Calu3 (cell line): ENCODE data around the gene ZNF581. TPM values are rescaled to one million over a fixed set of nuclear protein-coding genes. Genes with fewer than 3 reads are reported as not detected.

ENCODE experiments used
- BruUV-seq: library from RNA; stranded (reverse); fragments of 400-500 nt; replicated peaks from 2 replicates; lab custom pipeline; 2021; lab: Mats Ljungman, UMichigan
- CTCF ChIA-PET: fragments of 300-600 bp; sonication (Branson Sonifier 250); formaldehyde crosslinking; loops from one replicate; lab custom pipeline; 2022; ENCODE audit warnings: antibody characterized with exemption; lab: Charles Lee
- DNase-seq: peaks from one replicate; pipeline ENCODE4 v3.0.0; 2022
- H3K27ac Mint-ChIP-seq: one replicate; pipeline ENCODE4 v1.8.0; 2022; ENCODE audit warnings: mixed read lengths; ENCODE audit not compliant: unreplicated experiment
- H3K27me3 Mint-ChIP-seq: one replicate; pipeline ENCODE4 v1.8.0; 2022; ENCODE audit warnings: mixed read lengths; ENCODE audit not compliant: unreplicated experiment
- H3K36me3 Mint-ChIP-seq: one replicate; pipeline ENCODE4 v1.8.0; 2022; ENCODE audit warnings: mild to moderate bottlenecking, moderate library complexity, mixed read lengths; ENCODE audit not compliant: insufficient read depth, unreplicated experiment
- H3K4me1 Mint-ChIP-seq: one replicate; pipeline ENCODE4 v1.8.0; 2022; ENCODE audit warnings: mild to moderate bottlenecking, low read depth, mixed read lengths; ENCODE audit not compliant: unreplicated experiment
- H3K4me3 Mint-ChIP-seq: one replicate; pipeline ENCODE4 v1.8.0; 2022; ENCODE audit warnings: mild to moderate bottlenecking, low read depth, moderate library complexity, mixed read lengths; ENCODE audit not compliant: unreplicated experiment
- H3K9me3 Mint-ChIP-seq: one replicate; pipeline ENCODE4 v1.8.0; 2022; ENCODE audit warnings: low read depth, mixed read lengths; ENCODE audit not compliant: unreplicated experiment
- intact Hi-C: fragments of 100-400 bp; cut with micrococcal nuclease; formaldehyde crosslinking; loops from one replicate; pipeline ENCODE4 v1.10.0; 2022; ENCODE audit not compliant: unreplicated experiment
- total RNA-seq: library from RNA; stranded (reverse); gene quantifications from 2 replicates; pipeline ENCODE4 v1.2.3, GENCODE V29; 2022
- TF ChIP-seq, protein P1 (sequence below): fragments of 200-600 bp; IDR thresholded peaks from one replicate; pipeline ENCODE4 v1.8.0; 2022; ENCODE audit warnings: antibody characterized with exemption; ENCODE audit not compliant: unreplicated experiment

The ZNF581 gene
- total RNA-seq, 1 experiment from 2014 or later = 33.1 TPM

- Mint-ChIP-seq H3K4me1 (peaks cover 49% of the 10 kb centered on the region), H3K27ac (no peak overlapping the region), H3K36me3 (peaks cover 63% of the 10 kb centered on the region), H3K9me3 (no peaks in the 10 kb centered on the region), H3K4me3 (no peak overlapping the region), H3K27me3 (no peaks in the 10 kb centered on the region)
- TF ChIP-seq, protein P1, sequence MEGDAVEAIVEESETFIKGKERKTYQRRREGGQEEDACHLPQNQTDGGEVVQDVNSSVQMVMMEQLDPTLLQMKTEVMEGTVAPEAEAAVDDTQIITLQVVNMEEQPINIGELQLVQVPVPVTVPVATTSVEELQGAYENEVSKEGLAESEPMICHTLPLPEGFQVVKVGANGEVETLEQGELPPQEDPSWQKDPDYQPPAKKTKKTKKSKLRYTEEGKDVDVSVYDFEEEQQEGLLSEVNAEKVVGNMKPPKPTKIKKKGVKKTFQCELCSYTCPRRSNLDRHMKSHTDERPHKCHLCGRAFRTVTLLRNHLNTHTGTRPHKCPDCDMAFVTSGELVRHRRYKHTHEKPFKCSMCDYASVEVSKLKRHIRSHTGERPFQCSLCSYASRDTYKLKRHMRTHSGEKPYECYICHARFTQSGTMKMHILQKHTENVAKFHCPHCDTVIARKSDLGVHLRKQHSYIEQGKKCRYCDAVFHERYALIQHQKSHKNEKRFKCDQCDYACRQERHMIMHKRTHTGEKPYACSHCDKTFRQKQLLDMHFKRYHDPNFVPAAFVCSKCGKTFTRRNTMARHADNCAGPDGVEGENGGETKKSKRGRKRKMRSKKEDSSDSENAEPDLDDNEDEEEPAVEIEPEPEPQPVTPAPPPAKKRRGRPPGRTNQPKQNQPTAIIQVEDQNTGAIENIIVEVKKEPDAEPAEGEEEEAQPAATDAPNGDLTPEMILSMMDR = no peak
- DNase-seq = no peak
- CTCF ChIA-PET = interaction anchor here (0.5 kb wide), 1 partner anchor 733 kb away, joined by 3 read pairs; no protein-coding TSS in a partner anchor
- intact Hi-C loops = loop anchor here (10.0 kb wide), 1 partner anchor 117 kb away; no protein-coding TSS in a partner anchor
- BruUV-seq = no TSS peak
These were observed 44.1 kb downstream of the ZNF581 start for GRCh38 chr19:55687281-55688201.

- Mint-ChIP-seq H3K27ac (no peak overlapping the region), H3K36me3 (peaks cover 63% of the 10 kb centered on the region), H3K4me3 (no peak overlapping the region), H3K9me3 (no peaks in the 10 kb centered on the region), H3K27me3 (no peaks in the 10 kb centered on the region), H3K4me1 (peaks cover 44% of the 10 kb centered on the region)
- TF ChIP-seq, protein P1 = no peak
- DNase-seq = no peak
- CTCF ChIA-PET = interaction anchor here (0.5 to 0.6 kb wide), 3 partner anchors 349 to 1116 kb away, joined by 3 read pairs; no protein-coding TSS in a partner anchor
- BruUV-seq = no TSS peak
- intact Hi-C loops = loop anchor here (10.0 kb wide), 1 partner anchor 116 kb away; no protein-coding TSS in a partner anchor
These were observed 45.2 kb downstream of the ZNF581 start for GRCh38 chr19:55688422-55689218.

DNA sequence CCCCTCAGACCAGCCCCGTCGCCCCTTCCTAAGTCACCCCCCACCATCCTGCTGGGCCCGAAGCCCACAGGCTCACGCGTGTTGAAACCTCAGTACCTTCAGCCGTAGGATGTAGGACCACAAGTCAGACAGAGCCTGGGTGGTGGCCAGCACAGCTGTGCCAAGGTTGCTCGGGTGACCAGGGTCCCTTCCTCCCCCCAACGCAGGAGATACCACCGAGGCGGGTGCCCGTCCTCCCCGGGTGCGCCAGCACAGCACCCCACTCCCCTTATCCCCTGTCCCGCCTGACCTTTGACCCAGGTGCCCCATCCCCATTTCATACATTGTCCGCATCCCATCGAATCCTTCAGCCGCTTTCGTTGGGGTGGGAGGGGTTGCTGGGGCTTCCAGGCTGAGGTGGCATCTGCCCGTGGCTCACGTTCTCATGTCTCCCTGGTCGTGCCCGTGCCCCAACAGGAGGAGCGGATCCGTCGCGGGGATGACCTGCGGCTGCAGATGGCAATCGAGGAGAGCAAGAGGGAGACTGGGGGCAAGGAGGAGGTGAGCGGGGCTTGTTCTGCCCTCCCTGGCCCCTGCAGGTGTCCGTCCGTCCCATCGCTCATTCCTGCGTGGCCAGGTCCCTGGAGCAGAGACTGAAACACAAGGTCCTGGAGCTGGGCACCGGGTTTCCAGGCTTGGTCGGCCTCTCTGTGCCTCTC is 46.1 kb downstream of the ZNF581 start:
- no peak for DNase-seq
- Mint-ChIP-seq H3K9me3 (no peaks in the 10 kb centered on the region), H3K27ac (no peak overlapping the region), H3K4me1 (peaks cover 35% of the 10 kb centered on the region), H3K27me3 (no peaks in the 10 kb centered on the region), H3K36me3 (peaks cover 69% of the 10 kb centered on the region), H3K4me3 (no peak overlapping the region)
- intact Hi-C loops = loop anchor here (10.0 kb wide), 1 partner anchor 115 kb away; no protein-coding TSS in a partner anchor
- no TSS peak for BruUV-seq
- TF ChIP-seq, protein P1 = no peak
- CTCF ChIA-PET = interaction anchor here (0.5 to 0.6 kb wide), 2 partner anchors 348 to 1115 kb away, joined by 3 read pairs; no protein-coding TSS in a partner anchor
